Kidney (tissue), 14 donors: ENCODE results near the gene KCNQ5. TPM values are rescaled to one million over a fixed set of nuclear protein-coding genes. Genes with fewer than 3 reads are reported as not detected.

ENCODE experiments used
- DNase-seq, 5 donors: peaks; one replicate each; pipeline ENCODE4 v3.0.0-alpha.2; 2013 to 2020
- FAIRE-seq: peaks from 2 replicates; lab custom pipeline; 2012; peaks lifted over from hg19 to GRCh38; lab: Jason Lieb, UNC
- H3K27ac ChIP-seq, 2 donors: one replicate each; pipeline ENCODE4 v1.7.0; 2013; ENCODE audit warnings: low read depth in 2 of 2, low read length in 2 of 2, inconsistent platforms in 1 of 2
- H3K27me3 ChIP-seq: one replicate; pipeline ENCODE4 v1.7.1; 2013; ENCODE audit warnings: low read length, inconsistent platforms; ENCODE audit not compliant: control insufficient read depth, insufficient read depth
- H3K36me3 ChIP-seq, 3 donors: one replicate each; pipeline versions ENCODE4 v1.7.0 to v1.7.1; 2013; ENCODE audit warnings: low read length in 3 of 3, control low read depth in 1 of 3, inconsistent platforms in 1 of 3; ENCODE audit not compliant: insufficient read depth in 3 of 3, control insufficient read depth in 2 of 3
- H3K4me1 ChIP-seq, 3 donors: one replicate each; pipeline versions ENCODE4 v1.7.0 to v1.7.1; 2013; ENCODE audit warnings: low read length in 3 of 3, inconsistent platforms in 1 of 3, low read depth in 1 of 3; ENCODE audit not compliant: control insufficient read depth in 2 of 3, insufficient read depth in 2 of 3
- H3K4me3 ChIP-seq, 3 donors: one replicate each; pipeline versions ENCODE4 v1.7.0 to v1.8.1; 2013; ENCODE audit warnings: low read length in 3 of 3, control low read depth in 1 of 3, inconsistent platforms in 1 of 3
- H3K9ac ChIP-seq, 3 donors: one replicate each; pipeline versions ENCODE4 v1.7.0 to v1.7.1; 2013; ENCODE audit warnings: low read length in 3 of 3, control low read depth in 1 of 3, inconsistent platforms in 1 of 3
- H3K9me3 ChIP-seq, 3 donors: one replicate each; pipeline versions ENCODE4 v1.7.0 to v1.7.1; 2013; ENCODE audit warnings: low read length in 3 of 3, control low read depth in 1 of 3, inconsistent platforms in 1 of 3; ENCODE audit not compliant: control insufficient read depth in 2 of 3, insufficient read depth in 1 of 3
- CTCF ChIP-seq: IDR thresholded peaks from 3 replicates; pipeline ENCODE4 v1.5.1; 2012; ENCODE audit warnings: mild to moderate bottlenecking, moderate library complexity, borderline replicate concordance; ENCODE audit not compliant: insufficient read depth; ENCODE audit errors: extremely low read depth
- intact Hi-C: fragments of 100-400 bp; cut with DNase I; formaldehyde crosslinking; loops from one replicate; pipeline ENCODE4 v1.11.1; 2022
- polyA plus RNA-seq: library from polyadenylated mRNA; stranded (reverse); fragments of 350-450 nt; fragmentation: Illumina TruSeq; extraction: RNeasy Lipid Tissue Mini Kit (QIAGEN cat#74804); gene quantifications from one replicate; pipeline ENCODE4 v1.2.3, GENCODE V29; 2014; ENCODE audit warnings: low read depth, low replicate concordance; ENCODE audit not compliant: insufficient read depth
- total RNA-seq: library from RNA; stranded (reverse); fragmentation: NEBNext Ultra II Directional; extraction: Animal tissue kit (Norgen Biotek cat#: 25700); gene quantifications from one replicate; pipeline ENCODE4 v1.2.1, GENCODE V29; 2021
- donor health status: control.
- donor health status: control.
- donor health status: control.
- donor health status: control.
- donor health status: control.
- donor health status: DM: yes; HTN: yes; CAD: no.
- donor health status: Normal renal cell carcinoma (clear cell type).

Gene KCNQ5
- total and polyA plus RNA-seq, 2 donors from 2014 or later, result 0.50 TPM; not detected in 1

- no peak for FAIRE-seq
- Histone ChIP-seq H3K4me3 (no peak overlapping the region), H3K27me3 (no peaks in the 10 kb centered on the region), H3K36me3 (no peaks in the 10 kb centered on the region), H3K27ac (no peak overlapping the region), H3K4me1 (no peaks in the 10 kb centered on the region), H3K9ac (no peak overlapping the region), H3K9me3 (no peaks in the 10 kb centered on the region)
- TF ChIP-seq CTCF, result no peak
- intact Hi-C loops, result no loop called here
- DNase-seq, result no peak
These were observed 13.8 kb downstream of the KCNQ5 start for GRCh38 chr6:72635636-72636035.

- Histone ChIP-seq H3K36me3 (no peaks in the 10 kb centered on the region), H3K27ac (no peak overlapping the region), H3K9ac (no peak overlapping the region), H3K4me1 (no peaks in the 10 kb centered on the region), H3K9me3 (no peaks in the 10 kb centered on the region), H3K4me3 (no peak overlapping the region), H3K27me3 (no peaks in the 10 kb centered on the region)
- intact Hi-C loops, result no loop called here
- TF ChIP-seq CTCF, result no peak
- DNase-seq, result no peak
- FAIRE-seq, result no peak
These were observed 14.4 kb downstream of the KCNQ5 start for GRCh38 chr6:72636215-72636614.

DNA sequence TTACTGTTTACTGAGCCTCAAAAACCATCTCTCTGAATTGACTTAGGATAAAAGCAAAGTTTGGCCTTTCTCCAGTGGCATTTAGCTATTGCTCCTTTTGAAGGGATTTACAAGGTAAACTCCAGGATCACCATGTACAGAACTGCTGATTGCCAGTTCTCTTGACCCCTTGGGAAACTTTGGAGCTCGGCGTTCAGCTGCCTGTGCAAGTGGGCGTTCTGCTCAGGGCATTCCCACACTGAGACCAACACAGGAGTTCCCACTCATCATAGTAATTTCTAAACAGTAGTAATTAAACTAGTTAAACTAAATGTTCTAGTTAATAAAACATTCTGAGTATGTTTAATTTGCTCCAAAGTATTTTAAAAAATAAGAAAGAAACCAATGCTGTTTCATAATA is 14.9 kb downstream of the KCNQ5 start:
- intact Hi-C loops, result no loop called here
- H3K4me3 ChIP-seq, result no peak overlapping the region
- TF ChIP-seq CTCF, result no peak
- no peak overlapping the region for H3K9ac ChIP-seq
- H3K36me3 ChIP-seq, result no peaks in the 10 kb centered on the region
- no peaks in the 10 kb centered on the region for H3K4me1 ChIP-seq
- DNase-seq (peak in 1 of 5 donors; percentile 22), FAIRE-seq (no peak)
- H3K27me3 ChIP-seq, result no peaks in the 10 kb centered on the region
- H3K27ac ChIP-seq, result no peak overlapping the region
- no peaks in the 10 kb centered on the region for H3K9me3 ChIP-seq
